ENCODE measurements around the gene FFAR3. TPM values are rescaled to one million over a fixed set of nuclear protein-coding genes. Genes with fewer than 3 reads are reported as not detected.
A peak's percentile ranks its signal among the peaks of the same experiment; 100 is the strongest.

The FFAR3 gene
- total and polyA plus RNA-seq, 2 of the 13 experiments (the other 11 are each of a cell fraction or from before 2014, with no cell fraction given): not detected

DNA sequence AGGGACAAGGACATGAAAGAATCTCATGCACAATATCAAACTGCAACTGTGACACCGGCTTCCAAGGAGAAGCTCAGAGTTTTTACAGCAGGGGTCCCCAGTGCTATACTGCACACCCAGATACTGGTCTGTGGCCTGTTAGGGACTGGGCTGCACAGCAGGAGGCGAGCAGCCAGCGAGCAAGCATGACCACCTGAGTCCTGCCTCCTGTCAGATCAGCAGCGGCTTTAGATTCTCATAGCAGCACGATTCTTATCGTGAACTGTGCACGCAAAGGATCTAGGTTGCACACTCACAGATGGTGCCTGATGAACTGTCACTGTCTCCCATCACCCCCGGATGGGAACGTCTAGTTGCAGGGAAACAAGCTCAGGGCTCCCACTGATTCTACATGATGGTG lies 42.4 kb upstream of the FFAR3 start (continued):
- TF ChIP-seq, protein P1, sequence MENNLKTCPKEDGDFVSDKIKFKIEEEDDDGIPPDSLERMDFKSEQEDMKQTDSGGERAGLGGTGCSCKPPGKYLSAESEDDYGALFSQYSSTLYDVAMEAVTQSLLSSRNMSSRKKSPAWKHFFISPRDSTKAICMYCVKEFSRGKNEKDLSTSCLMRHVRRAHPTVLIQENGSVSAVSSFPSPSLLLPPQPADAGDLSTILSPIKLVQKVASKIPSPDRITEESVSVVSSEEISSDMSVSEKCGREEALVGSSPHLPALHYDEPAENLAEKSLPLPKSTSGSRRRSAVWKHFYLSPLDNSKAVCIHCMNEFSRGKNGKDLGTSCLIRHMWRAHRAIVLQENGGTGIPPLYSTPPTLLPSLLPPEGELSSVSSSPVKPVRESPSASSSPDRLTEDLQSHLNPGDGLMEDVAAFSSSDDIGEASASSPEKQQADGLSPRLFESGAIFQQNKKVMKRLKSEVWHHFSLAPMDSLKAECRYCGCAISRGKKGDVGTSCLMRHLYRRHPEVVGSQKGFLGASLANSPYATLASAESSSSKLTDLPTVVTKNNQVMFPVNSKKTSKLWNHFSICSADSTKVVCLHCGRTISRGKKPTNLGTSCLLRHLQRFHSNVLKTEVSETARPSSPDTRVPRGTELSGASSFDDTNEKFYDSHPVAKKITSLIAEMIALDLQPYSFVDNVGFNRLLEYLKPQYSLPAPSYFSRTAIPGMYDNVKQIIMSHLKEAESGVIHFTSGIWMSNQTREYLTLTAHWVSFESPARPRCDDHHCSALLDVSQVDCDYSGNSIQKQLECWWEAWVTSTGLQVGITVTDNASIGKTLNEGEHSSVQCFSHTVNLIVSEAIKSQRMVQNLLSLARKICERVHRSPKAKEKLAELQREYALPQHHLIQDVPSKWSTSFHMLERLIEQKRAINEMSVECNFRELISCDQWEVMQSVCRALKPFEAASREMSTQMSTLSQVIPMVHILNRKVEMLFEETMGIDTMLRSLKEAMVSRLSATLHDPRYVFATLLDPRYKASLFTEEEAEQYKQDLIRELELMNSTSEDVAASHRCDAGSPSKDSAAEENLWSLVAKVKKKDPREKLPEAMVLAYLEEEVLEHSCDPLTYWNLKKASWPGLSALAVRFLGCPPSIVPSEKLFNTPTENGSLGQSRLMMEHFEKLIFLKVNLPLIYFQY (CRISPR knock-in tag; IDR thresholded peaks at IDR 0.05; ENCODE audit: borderline replicate concordance): no peak
- TF ChIP-seq SOX5 (CRISPR knock-in tag; IDR thresholded peaks at IDR 0.05; ENCODE audit: borderline replicate concordance) (no peak), ETV6 (CRISPR knock-in tag; conservative IDR thresholded peaks at IDR 0.05) (no peak), PCBP2 (optimal IDR thresholded peaks at IDR 0.05; ENCODE audit: low read depth, low read length, poor library complexity, severe bottlenecking) (no peak), ZNF607 (CRISPR knock-in tag; IDR thresholded peaks at IDR 0.05; ENCODE audit: borderline replicate concordance) (no peak), STAG1 (CRISPR knock-in tag; IDR thresholded peaks at IDR 0.05) (peak; percentile 58), RAD21 (CRISPR knock-in tag; IDR thresholded peaks at IDR 0.05) (peak; percentile 81), ZNF331 (CRISPR knock-in tag; IDR thresholded peaks at IDR 0.05) (0 out of 2 replicates have a peak, but pooled peaks have one; percentile 25), NCOA1 (CRISPR knock-in tag; IDR thresholded peaks at IDR 0.05) (0 out of 2 replicates have a peak, but pooled peaks have one; percentile 1), ARID4A (CRISPR knock-in tag; IDR thresholded peaks at IDR 0.05; ENCODE audit: borderline replicate concordance) (no peak), MAFF (IDR thresholded peaks at IDR 0.05; ENCODE audit: low read depth, low read length) (no peak), ZNF317 (CRISPR knock-in tag; IDR thresholded peaks at IDR 0.05) (no peak)
- TF ChIP-seq, protein P2, sequence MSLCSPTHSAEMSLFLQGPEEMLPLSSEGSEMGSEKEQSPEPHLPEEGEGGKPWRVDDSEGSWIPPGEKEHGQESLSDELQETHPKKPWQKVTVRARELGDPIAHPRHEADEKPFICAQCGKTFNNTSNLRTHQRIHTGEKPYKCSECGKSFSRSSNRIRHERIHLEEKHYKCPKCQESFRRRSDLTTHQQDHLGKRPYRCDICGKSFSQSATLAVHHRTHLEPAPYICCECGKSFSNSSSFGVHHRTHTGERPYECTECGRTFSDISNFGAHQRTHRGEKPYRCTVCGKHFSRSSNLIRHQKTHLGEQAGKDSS (CRISPR knock-in tag; IDR thresholded peaks at IDR 0.05; ENCODE audit: borderline replicate concordance, low read depth): no peak
- TF ChIP-seq, protein P3, sequence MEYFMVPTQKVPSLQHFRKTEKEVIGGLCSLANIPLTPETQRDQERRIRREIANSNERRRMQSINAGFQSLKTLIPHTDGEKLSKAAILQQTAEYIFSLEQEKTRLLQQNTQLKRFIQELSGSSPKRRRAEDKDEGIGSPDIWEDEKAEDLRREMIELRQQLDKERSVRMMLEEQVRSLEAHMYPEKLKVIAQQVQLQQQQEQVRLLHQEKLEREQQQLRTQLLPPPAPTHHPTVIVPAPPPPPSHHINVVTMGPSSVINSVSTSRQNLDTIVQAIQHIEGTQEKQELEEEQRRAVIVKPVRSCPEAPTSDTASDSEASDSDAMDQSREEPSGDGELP (IDR thresholded peaks at IDR 0.05; ENCODE audit: borderline replicate concordance, low read depth): peak; percentile 25; the same call in 1 of the 2 replicates
